MCF 10A (cell line): ENCODE measurements around the gene ARRB1. TPM values are rescaled to one million over a fixed set of nuclear protein-coding genes. Genes with fewer than 3 reads are reported as not detected.

Experiments
- BruUV-seq: library from RNA; stranded (reverse); fragments of 400-500 nt; replicated peaks from 2 replicates; lab custom pipeline; 2021; lab: Mats Ljungman, UMichigan
- CTCF ChIA-PET: fragments of 300-600 bp; sonication (Branson Sonifier 250); formaldehyde crosslinking; extraction: SDS; loops from one replicate; lab custom pipeline; 2021; ENCODE audit warnings: antibody characterized with exemption, inconsistent platforms; lab: Yijun Ruan, JAX
- POLR2A ChIA-PET: fragments of 300-600, 350-650 bp; sonication (Branson Sonifier 250); formaldehyde crosslinking; extraction: SDS; loops from one replicate; lab custom pipeline; 2020; ENCODE audit warnings: antibody characterized with exemption, inconsistent platforms; lab: Yijun Ruan, JAX
- DNase-seq: peaks from one replicate; pipeline ENCODE4 v3.0.0-alpha.2; 2018; ENCODE audit not compliant: unreplicated experiment
- H3K27ac Mint-ChIP-seq: one replicate; pipeline ENCODE4 v1.8.0; 2022; ENCODE audit warnings: mild to moderate bottlenecking, low read depth, mixed read lengths; ENCODE audit not compliant: unreplicated experiment
- H3K27me3 Mint-ChIP-seq: one replicate; pipeline ENCODE4 v1.8.0; 2022; ENCODE audit warnings: mixed read lengths; ENCODE audit not compliant: insufficient read depth, unreplicated experiment
- H3K36me3 Mint-ChIP-seq: one replicate; pipeline ENCODE4 v1.8.0; 2022; ENCODE audit warnings: mild to moderate bottlenecking, moderate library complexity, mixed read lengths; ENCODE audit not compliant: insufficient read depth, unreplicated experiment
- H3K4me1 Mint-ChIP-seq: one replicate; pipeline ENCODE4 v1.8.0; 2022; ENCODE audit warnings: mixed read lengths; ENCODE audit not compliant: insufficient read depth, unreplicated experiment
- H3K4me3 Mint-ChIP-seq: one replicate; pipeline ENCODE4 v1.8.0; 2022; ENCODE audit warnings: mild to moderate bottlenecking, moderate library complexity, mixed read lengths; ENCODE audit not compliant: unreplicated experiment
- H3K9me3 Mint-ChIP-seq: one replicate; pipeline ENCODE4 v1.8.0; 2022; ENCODE audit warnings: mixed read lengths; ENCODE audit not compliant: unreplicated experiment
- CTCF ChIP-seq: fragments of 200-600 bp; IDR thresholded peaks from one replicate; pipeline ENCODE4 v1.8.0; 2022; ENCODE audit warnings: antibody characterized with exemption, mild to moderate bottlenecking; ENCODE audit not compliant: unreplicated experiment
- intact Hi-C: fragments of 100-400 bp; cut with micrococcal nuclease; formaldehyde crosslinking; loops from 2 replicates; pipeline ENCODE4 v1.14.1; 2022
- total RNA-seq: library from RNA; stranded (reverse); gene quantifications from 2 replicates; pipeline ENCODE4 v1.2.3, GENCODE V29; 2022

Gene ARRB1
- total RNA-seq, 1 experiment from 2014 or later: 0.98 TPM

GRCh38 chr11:75238595-75239440, 112.6 kb downstream of the ARRB1 start:
- no peaks in the 10 kb centered on the region for H3K36me3 Mint-ChIP-seq
- no TSS peak for BruUV-seq
- H3K4me3 Mint-ChIP-seq: no peak overlapping the region
- ChIA-PET POLR2A (interaction anchor here (0.7 kb wide), 1 partner anchor 314 kb away, joined by 3 read pairs; no protein-coding TSS in a partner anchor), CTCF (interaction anchor here (0.6 to 1.8 kb wide), 11 partner anchors 9 to 1612 kb away, joined by 3 to 9 read pairs (median 5); no protein-coding TSS in a partner anchor)
- H3K27ac Mint-ChIP-seq: no peak overlapping the region
- H3K9me3 Mint-ChIP-seq: no peaks in the 10 kb centered on the region
- TF ChIP-seq CTCF: no peak
- intact Hi-C loops: no loop called here
- peaks cover 24% of the 10 kb centered on the region for H3K27me3 Mint-ChIP-seq
- no peak for DNase-seq
- H3K4me1 Mint-ChIP-seq: no peaks in the 10 kb centered on the region

- Mint-ChIP-seq H3K27ac (no peak overlapping the region), H3K36me3 (no peaks in the 10 kb centered on the region), H3K4me1 (no peaks in the 10 kb centered on the region), H3K4me3 (no peak overlapping the region), H3K27me3 (peaks cover 15% of the 10 kb centered on the region), H3K9me3 (no peaks in the 10 kb centered on the region)
- CTCF ChIA-PET: interaction anchor here (0.9 to 1.8 kb wide), 6 partner anchors 10 to 33 kb away, joined by 3 to 9 read pairs (median 4); no protein-coding TSS in a partner anchor
- no peak for TF ChIP-seq CTCF
- no TSS peak for BruUV-seq
- POLR2A ChIA-PET: no interaction called here
- no peak for DNase-seq
- intact Hi-C loops: no loop called here
Observed at GRCh38 chr11:75237050-75237449, 114.4 kb downstream of the ARRB1 start.

GRCh38 chr11:75236062-75236461, 115.4 kb downstream of the ARRB1 start:
- H3K36me3 Mint-ChIP-seq: no peaks in the 10 kb centered on the region
- POLR2A ChIA-PET: no interaction called here
- no peak for TF ChIP-seq CTCF
- intact Hi-C loops: no loop called here
- H3K4me3 Mint-ChIP-seq: no peak overlapping the region
- DNase-seq: no peak
- no peaks in the 10 kb centered on the region for H3K9me3 Mint-ChIP-seq
- H3K4me1 Mint-ChIP-seq: no peaks in the 10 kb centered on the region
- H3K27me3 Mint-ChIP-seq: peaks cover 22% of the 10 kb centered on the region
- CTCF ChIA-PET: interaction anchor here (2.1 kb wide), 1 partner anchor 13 kb away, joined by 10 read pairs; no protein-coding TSS in a partner anchor
- no peak overlapping the region for H3K27ac Mint-ChIP-seq
- no TSS peak for BruUV-seq

GRCh38 chr11:75233754-75234172, 117.7 kb downstream of the ARRB1 start:
- Mint-ChIP-seq H3K4me3 (no peak overlapping the region), H3K36me3 (no peaks in the 10 kb centered on the region), H3K27me3 (peaks cover 26% of the 10 kb centered on the region), H3K27ac (no peak overlapping the region), H3K4me1 (no peaks in the 10 kb centered on the region), H3K9me3 (no peaks in the 10 kb centered on the region)
- peak; percentile 72 for DNase-seq
- ChIA-PET CTCF (interaction anchor here (0.6 to 2.1 kb wide), 3 partner anchors 11 to 192 kb away, joined by 3 to 10 read pairs (median 3); no protein-coding TSS in a partner anchor), POLR2A (no interaction called here)
- intact Hi-C loops: loop anchor here (1.0 kb wide), 1 partner anchor 19 kb away; no protein-coding TSS in a partner anchor
- no TSS peak for BruUV-seq
- no peak for TF ChIP-seq CTCF
